ENCODE data around the gene TMEM229A.
"Not testable (repeated sequence)": the region's sequence is repeated elsewhere in the genome, so short reads cannot be mapped to it uniquely, and the experiment has no call there.

TMEM229A gene

DNA sequence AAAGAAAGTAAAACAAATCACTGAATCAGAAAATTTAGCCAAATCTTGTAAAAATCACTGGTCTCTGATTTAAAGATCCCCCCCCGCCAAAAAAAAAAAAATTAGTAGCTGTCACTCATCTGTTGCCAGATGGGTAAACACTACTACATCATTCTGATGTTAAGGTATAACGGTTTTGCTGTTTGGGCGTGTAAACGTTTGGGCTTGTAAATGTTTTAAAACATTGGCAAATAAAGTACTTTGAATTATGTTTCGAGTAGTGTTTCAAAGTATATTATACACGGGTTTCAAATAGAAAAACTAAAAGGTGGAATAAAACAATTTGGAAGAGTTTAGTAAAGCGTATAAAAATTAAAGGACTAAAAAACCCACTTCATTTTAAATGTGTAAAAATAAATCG is 1.5 kb downstream of the TMEM229A start:
- DNase-seq: no peak

DNA sequence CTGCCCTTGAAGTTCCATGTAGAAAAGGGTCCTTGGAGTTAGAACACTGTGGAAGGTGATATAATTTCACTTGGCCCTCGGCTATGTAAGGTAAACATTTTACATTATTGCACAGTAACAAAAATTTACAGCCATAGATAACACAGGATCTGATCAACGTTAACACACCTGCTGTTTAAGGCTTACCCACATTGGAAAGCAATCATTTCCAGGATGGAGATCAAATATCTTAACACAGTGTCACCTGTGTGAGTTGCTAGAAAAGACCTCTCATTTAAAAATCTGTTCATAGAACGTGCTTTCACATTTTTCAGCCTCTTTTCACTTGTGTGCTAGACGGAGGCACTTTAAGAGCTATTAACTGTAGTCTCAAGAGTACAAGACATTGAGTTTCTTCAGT is 1.9 kb downstream of the TMEM229A start:
- DNase-seq: no peak

DNA sequence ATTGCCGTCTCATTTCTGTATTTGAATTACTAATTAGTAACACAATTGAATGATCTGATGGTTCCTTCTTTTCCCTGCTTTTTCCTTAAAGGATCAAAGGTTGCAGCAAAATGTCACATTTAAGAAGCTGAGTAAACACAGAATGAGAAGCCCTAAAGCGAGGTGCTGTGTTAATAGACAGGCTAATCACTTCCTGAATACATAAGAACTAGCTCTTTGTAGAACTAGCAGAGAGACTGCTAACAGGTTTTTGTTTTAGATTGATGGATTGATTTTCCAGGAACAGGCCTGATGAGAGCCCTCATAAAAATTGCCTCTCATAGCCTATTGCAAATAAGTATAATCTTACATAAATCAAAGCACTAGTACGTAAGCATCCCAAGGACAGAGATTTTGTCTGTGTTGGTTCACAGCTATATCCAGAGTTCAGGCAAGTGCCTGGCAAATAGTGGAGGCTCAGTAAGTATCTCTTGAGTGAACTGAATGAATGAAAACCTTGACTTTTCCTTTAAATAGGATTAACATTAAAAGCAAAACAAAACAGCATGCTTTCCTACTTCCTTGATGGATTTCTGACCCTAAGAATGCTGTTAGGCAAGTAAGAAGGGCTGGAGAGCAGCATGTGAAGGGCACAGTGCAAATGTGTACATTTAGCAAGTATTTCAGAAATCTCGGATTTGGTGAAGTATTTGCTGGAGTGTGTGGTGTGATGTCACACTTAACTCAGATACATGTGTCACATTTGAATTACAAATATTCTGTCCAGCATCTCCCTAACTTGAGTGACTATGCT is 3.3 kb downstream of the TMEM229A start:
- no peak for DNase-seq

DNA sequence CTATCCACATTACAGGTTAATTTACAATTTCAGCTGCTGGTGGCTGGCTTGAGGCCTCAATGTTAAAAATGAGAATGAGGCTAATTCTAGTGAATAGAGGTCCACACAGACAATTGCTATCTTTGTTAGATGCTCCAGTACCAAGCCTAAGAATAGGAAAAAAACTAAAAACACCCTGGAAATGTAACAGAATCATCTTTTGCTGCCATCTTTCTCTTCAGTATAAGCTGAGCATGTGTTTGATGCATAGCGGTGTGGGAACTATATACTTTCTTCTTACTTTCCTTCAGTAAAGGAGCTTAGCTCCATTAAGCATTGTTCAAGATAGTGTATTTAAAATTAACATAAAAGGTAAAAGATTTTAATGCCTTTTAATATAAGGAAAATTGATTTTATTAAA is 5.6 kb downstream of the TMEM229A start:
- no peak for DNase-seq

DNA sequence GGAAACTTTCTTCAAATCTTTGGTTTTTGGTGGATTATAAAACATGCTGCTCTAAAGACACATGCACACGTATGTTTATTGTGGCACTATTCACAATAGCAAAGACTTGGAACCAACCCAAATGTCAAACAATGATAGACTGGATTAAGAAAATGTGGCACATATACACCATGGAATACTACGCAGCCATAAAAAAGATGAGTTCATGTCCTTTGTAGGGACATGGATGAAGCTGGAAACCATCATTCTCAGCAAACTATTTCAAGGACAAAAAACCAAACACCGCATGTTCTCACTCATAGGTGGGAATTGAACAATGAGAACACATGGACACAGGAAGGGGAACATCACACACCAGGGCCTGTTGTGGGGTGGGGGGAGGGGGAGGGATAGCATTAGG is 8.5 kb downstream of the TMEM229A start:
- not testable (repeated sequence) for DNase-seq

DNA sequence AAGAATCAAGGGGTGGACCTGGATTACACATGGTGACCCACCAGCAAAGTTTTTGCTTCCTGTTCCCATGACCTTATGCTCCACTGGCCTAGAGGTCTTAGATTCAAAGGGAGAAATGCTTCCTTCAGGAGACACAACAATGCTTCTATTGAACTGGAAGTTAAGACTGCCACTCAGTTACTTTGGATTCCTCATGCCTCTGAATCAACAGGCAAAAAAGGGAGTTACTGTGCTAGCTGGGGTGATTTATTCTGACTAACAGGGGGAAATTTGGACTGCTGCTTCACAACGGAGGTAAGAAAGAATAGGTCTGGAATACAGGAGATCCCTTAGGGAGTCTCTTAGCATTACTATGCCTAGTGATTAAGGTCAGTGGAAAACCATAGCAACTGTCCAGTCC is 10.3 kb downstream of the TMEM229A start:
- no peak for DNase-seq

DNA sequence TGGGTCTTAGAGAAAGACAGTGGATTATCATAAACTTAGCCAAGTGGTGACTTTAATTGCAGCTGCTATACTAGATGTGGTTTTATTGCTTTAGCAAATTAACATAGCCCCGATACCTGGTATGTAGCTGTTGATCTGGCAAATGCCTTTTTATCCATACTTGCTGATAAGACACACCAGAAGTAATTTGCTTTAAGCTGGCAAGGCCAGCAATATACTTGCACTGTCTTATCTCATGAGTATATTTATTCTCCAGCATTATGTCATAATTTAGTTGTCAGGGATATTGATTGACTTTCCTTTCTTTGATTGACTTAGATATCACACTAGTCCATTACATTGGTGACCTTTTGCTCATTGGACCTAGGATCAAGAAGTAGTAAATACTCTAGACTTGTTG is 12.8 kb downstream of the TMEM229A start:
- no peak for DNase-seq

DNA sequence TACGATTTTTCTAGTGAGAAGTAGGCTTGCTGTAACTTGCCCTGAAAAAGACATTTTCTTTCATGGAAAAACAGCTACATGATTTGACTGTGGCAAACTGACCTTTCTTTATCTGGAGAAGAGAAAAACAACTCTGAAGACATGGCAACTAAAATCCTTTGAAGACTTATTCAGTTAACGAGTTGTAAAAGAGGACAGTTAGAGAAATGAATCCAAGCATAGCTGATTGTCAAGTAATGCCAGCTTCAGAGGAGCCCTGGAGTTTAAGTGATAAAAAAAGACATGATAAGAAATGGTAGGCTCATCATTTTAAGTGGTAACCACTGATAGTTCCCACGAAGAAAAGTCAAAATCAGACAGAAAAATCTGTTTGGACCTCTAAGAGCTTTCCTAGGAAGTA is 19.6 kb downstream of the TMEM229A start:
- no peak for DNase-seq

DNA sequence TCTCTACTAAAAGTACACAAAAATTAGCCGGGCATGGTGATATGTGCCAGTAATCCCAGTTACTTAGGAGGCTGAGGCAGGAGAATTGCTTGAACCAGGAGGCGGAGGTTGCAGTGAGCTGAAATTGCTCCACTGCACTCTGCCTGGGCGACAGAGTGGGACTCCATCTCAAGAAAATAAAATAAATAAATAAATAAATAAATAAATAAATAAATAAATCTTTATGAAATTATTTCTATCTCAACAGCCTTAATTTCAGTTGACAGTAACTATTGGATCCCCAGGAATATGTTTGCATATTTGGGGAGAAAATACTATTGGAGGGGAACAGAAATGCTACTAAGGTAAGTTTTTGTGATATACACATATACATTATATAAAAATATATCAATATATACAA is 20.0 kb downstream of the TMEM229A start:
- no peak for DNase-seq

DNA sequence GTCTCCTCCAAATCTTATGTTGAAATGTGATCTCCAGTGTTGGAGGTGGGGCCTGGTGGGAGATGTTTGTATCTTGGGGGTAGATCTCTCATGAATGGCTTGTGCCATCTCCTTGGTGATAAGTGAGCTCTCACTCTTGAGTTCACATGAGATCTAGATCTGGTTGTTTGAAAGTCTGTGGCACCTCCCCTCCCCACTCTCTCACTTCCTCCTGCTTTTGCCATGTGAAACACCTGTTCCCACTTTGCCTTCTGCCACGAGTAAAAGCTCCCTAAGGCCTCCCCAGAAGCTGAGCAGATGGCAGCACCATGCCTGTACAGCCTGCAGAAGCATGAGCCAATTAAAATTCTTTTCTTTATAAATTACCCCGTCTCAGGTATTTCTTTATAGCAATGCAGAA is 23.5 kb downstream of the TMEM229A start:
- DNase-seq: no peak

DNA sequence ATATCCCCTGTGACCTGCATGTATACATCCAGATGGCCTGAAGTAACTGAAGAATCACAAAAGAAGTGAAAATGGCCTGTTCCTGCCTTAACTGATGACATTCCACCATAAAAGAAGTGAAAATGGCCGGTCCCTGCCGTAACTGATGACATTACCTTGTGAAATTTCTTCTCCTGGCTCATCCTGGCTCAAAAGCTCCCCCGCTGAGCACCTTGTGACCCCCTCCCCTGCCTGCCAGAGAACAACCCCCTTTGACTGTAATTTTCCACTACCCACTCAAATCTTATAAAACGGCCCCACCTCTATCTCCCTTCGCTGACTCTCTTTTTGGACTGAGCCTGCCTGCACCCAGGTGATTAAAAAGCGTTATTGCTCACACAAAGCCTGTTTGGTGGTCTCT is 24.6 kb downstream of the TMEM229A start:
- not testable (repeated sequence) for DNase-seq

DNA sequence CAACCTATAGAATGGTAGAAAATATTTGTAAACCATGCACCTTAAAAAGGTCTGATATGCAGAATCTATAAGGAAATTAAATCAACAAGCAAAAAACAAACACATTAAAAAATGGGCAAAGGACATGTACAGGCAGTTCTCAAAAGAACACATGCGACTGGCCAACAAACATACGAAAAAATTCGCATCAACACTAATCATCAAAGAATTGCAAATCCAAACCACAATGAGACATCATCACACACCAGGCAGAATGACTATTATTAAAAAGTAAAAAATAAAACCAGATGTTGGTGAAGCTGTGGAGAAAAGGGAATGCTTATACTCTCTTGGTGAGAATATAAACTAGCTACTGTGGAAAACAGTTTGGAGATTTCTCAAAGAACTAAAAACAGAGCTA is 33.2 kb downstream of the TMEM229A start:
- no peak for DNase-seq

DNA sequence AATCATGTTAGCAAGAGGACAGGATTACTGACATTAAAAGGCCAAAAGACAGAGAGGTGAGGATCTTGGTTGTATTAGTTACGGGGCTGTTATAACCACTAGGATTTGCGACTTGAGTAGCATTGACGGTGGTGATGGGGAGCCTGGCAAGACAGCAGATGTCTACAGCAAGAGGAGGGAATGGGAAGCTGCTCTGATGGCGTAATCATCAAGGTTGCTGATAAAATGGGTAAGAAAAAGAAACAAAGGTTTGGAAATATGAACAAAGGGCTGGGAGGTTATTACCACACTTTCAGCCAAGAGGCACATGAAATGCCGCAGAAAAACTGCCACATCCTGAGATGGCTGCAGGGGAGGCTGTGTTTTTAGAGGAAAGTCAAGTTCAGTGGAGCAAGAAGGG is 33.9 kb downstream of the TMEM229A start:
- no peak for DNase-seq

DNA sequence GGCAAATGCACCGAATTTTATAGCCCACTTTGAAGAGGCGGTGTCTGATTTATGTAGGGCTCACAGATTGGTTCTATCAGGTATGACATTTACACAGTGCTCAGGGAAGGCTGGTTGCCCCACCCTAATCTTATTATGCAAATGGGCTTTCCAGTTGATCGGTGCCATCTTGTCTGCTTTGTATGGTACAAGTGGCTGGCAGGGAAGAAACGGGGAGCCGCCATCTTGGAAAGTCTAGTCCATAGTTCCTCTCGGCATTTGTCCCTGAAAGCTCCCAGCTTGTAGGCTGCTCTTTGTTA is 36.6 kb downstream of the TMEM229A start:
- no peak for DNase-seq

DNA sequence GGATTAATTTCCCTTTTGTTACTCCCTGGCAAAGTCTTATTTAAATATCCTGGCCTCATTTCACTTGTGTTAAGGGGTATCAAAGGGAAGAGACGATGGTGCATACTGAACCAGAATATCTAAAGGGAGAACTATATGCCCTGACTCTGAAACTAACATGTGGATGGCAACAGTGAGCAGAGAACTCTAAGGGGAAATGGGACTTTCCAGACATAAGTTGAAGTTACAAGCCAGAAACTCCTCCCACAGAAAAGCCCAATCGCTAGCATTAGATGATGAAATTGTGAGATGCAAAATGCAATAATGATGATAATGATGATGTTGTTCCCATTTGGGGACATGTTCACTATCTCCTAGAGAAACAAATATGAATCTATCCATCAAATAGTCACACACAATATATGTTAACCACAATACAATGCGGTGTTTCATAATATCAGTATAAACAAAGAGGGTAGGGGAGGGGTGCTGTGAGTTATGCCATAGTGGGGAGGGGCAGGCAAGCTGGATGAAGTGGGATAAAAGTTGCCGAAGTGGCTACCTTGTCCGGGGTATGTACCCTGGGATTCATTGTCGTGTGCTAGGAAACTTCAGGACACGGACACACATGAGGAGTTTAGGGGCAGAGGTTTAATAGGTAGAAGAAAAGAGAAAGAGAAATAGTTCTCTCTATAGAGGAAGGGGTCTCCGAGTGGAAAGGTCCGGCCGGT is 37.1 kb downstream of the TMEM229A start:
- no peak for DNase-seq

DNA sequence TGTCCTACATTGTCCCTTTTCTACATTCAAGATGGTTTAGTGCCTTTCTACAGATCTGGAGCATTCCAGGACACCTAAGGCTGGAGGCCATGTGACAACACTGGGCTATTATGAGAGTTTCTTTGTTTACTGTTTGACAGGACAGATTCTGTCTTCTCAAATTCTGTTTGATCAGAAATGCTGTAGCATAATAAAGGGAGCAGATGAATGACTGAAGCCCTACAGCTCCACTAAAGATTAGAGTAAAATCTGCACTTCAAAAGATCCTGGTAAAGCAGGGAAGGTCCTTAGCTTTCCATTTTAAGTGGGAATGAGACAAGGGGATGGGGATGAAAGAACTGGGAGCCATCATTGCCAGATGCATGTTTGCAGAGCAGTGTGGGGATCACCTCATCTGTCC is 38.4 kb downstream of the TMEM229A start:
- DNase-seq: no peak

DNA sequence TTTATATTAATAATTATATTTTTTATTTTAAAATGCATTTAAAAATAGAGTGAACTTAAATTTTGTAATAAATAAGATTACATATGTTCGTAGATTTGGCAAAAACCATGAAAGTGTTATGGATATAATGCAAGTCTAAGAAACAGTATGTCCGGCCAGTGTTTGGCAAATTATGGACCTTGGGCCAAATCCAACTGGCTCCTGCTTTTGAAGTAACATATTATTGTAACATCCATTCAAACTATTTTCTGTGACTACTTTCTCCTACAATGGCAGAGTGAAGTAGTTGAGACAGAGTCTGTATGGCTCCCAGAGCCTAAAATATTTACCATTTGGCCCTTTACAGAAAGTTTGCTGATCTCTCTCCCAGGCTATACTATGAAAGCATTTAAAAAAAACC is 38.9 kb downstream of the TMEM229A start:
- no peak for DNase-seq

DNA sequence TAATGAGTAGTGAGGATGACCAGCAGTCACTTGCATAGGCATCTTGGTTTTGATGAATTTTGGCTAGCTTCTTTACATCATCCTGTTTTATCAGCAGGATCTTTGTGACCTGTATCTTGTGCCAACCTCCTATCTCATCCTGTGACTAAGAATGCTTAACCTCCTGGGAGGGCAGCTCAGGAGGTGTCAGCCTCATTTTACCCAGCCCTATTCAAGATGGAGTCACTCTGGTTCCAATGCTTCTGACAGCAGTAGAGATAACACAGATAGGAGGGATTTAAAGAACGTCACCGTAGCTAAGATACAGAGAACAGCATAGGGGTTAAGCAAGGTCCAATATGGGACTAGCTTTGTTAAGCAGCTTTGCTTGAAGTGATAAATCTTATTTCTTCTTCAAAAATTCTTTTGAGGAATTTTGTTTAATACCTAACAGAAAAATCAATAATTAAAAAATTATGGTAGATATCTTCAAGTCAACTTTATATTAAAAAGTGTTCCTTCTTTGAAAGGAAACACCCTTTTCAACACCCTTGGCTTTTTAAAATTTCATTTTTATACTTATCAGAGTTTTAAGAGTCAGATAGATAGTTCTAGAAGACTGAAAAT is 39.9 kb downstream of the TMEM229A start:
- no peak for DNase-seq

DNA sequence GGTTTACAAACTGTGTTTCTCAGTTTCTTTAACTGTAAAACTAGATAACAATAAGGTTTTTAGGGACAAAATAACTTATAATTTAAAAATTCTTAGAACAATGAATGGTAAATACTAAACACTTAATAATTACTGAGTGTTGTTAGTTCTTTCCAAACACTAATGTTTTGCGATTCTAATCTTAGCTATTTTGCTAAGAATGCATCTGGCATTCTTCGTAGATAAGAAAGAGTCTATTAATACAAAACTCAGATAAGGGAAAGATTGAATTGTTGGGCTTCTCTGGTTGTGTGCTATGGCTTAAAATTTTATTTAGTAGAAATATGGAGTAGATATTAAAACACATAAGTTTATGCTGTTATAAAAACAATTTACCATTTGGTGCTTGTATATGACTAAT is 45.4 kb downstream of the TMEM229A start:
- no peak for DNase-seq

All from amniotic stem cell (primary cell).